ENCODE results near the gene SGSM2. TPM values are rescaled to one million over a fixed set of nuclear protein-coding genes. Genes with fewer than 3 reads are reported as not detected.

The SGSM2 gene
- total RNA-seq, 1 donor from 2014 or later = 55.4 TPM

GRCh38 chr17:2372681-2373080, 35.4 kb downstream of the SGSM2 start:
- Histone ChIP-seq H3K9me3 (no peaks in the 10 kb centered on the region), H3K27me3 (ENCODE audit: low read depth) (no peaks in the 10 kb centered on the region), H3K36me3 (peaks cover 74% of the 10 kb centered on the region), H3K27ac (no peak overlapping the region), H3K4me1 (no peaks in the 10 kb centered on the region), H3K4me3 (no peak overlapping the region)
- intact Hi-C loops (cut with DNase I) = no loop called here
- TF ChIP-seq CTCF (IDR thresholded peaks at IDR 0.05) = no peak
- ATAC-seq (no peak), DNase-seq (no peak)

GRCh38 chr17:2373179-2373578, 35.9 kb downstream of the SGSM2 start:
- Histone ChIP-seq H3K36me3 (peaks cover 79% of the 10 kb centered on the region), H3K9me3 (no peaks in the 10 kb centered on the region), H3K27me3 (ENCODE audit: low read depth) (no peaks in the 10 kb centered on the region), H3K4me1 (no peaks in the 10 kb centered on the region), H3K4me3 (no peak overlapping the region), H3K27ac (no peak overlapping the region)
- DNase-seq (no peak), ATAC-seq (no peak)
- TF ChIP-seq CTCF (IDR thresholded peaks at IDR 0.05) = no peak
- intact Hi-C loops (cut with DNase I) = no loop called here

- DNase-seq (no peak), ATAC-seq (no peak)
- no peak for TF ChIP-seq CTCF (IDR thresholded peaks at IDR 0.05)
- Histone ChIP-seq H3K27ac (no peak overlapping the region), H3K36me3 (peaks cover 95% of the 10 kb centered on the region), H3K4me3 (no peak overlapping the region), H3K27me3 (ENCODE audit: low read depth) (no peaks in the 10 kb centered on the region), H3K4me1 (no peaks in the 10 kb centered on the region), H3K9me3 (no peaks in the 10 kb centered on the region)
- intact Hi-C loops (cut with DNase I) = no loop called here
These were observed 37.4 kb downstream of the SGSM2 start for GRCh38 chr17:2374549-2375285.

- TF ChIP-seq CTCF (IDR thresholded peaks at IDR 0.05) = no peak
- no peak for ATAC-seq
- Histone ChIP-seq H3K4me1 (no peaks in the 10 kb centered on the region), H3K27me3 (ENCODE audit: low read depth) (no peaks in the 10 kb centered on the region), H3K4me3 (no peak overlapping the region), H3K27ac (no peak overlapping the region), H3K9me3 (no peaks in the 10 kb centered on the region), H3K36me3 (peaks cover 98% of the 10 kb centered on the region)
- no peak for DNase-seq
- intact Hi-C loops (cut with DNase I) = no loop called here
These were observed 38.1 kb downstream of the SGSM2 start for GRCh38 chr17:2375406-2375805.

GRCh38 chr17:2376107-2376506, 38.8 kb downstream of the SGSM2 start:
- H3K4me1 ChIP-seq = peaks cover 6% of the 10 kb centered on the region
- H3K4me3 ChIP-seq = no peak overlapping the region
- no peak for DNase-seq
- no peak overlapping the region for H3K27ac ChIP-seq
- ATAC-seq = no peak
- H3K27me3 ChIP-seq (ENCODE audit: low read depth) = no peaks in the 10 kb centered on the region
- H3K36me3 ChIP-seq = peaks cover 94% of the 10 kb centered on the region
- no peak for TF ChIP-seq CTCF (IDR thresholded peaks at IDR 0.05)
- no peaks in the 10 kb centered on the region for H3K9me3 ChIP-seq
- intact Hi-C loops (cut with DNase I) = no loop called here

All from lower lobe of right lung (tissue), 2 donors.